Measurements from ENCODE around the gene TUBA4B. TPM values are rescaled to one million over a fixed set of nuclear protein-coding genes. Genes with fewer than 3 reads are reported as not detected.

TUBA4B gene
- total RNA-seq, 1 experiment from 2014 or later: not detected

- WGBS (ENCODE audit: extremely low coverage, insufficient read length, low lambda C conversion rate): no CpG with 5 or more reads among the region's 45 CpGs
Measured at GRCh38 chr2:219308142-219309101, 55.4 kb downstream of the TUBA4B start.

More at GRCh38 chr2:219308142-219309101, 55.4 kb downstream of the TUBA4B start:
- no peak overlapping the region for H2BK120ac ChIP-seq (ENCODE audit: low read depth, low read length, poor library complexity, severe bottlenecking)
- H2BK15ac ChIP-seq (ENCODE audit: low read depth, low read length): no peak overlapping the region
- TF ChIP-seq CTCF (conservative IDR thresholded peaks at IDR 0.05): no peak
- Mint-ChIP-seq H3K4me1 (peaks cover 26 to 28% of the 10 kb centered on the region in 2 experiments), H3K9me3 (no peaks in the 10 kb centered on the region; a peak in 2 of 5 replicates), H3K4me3 (peak overlapping the region; percentile 72 to 88), H3K36me3 (ENCODE audit: insufficient read depth in 1 of 3, low read depth in 3 of 3) (peaks cover 0 to 3% (median 0%) of the 10 kb centered on the region in 3 experiments; a peak in 1 of 7 replicates), H3K27me3 (ENCODE audit: low read depth) (peaks cover 52% of the 10 kb centered on the region), H3K27ac (0 out of 7 replicates have a peak overlapping the region, but pooled peaks of 1 of the 3 experiments have one; percentile 64)
- H3K18ac ChIP-seq (ENCODE audit: insufficient read length, low read depth, low read length): no peak overlapping the region
- H2BK20ac ChIP-seq (ENCODE audit: low read depth, low read length, poor library complexity, severe bottlenecking): no peak overlapping the region
- no peak overlapping the region for H3K27ac ChIP-seq (ENCODE audit: insufficient read length, low read depth, low read length)
- no peaks in the 10 kb centered on the region; the same call in 1 of the 2 replicates for H3K4me1 ChIP-seq (ENCODE audit: insufficient read depth, low read length)
- H3K23ac ChIP-seq (ENCODE audit: insufficient read length, low read depth, low read length): no peak overlapping the region
- no peaks in the 10 kb centered on the region for H3K9me3 ChIP-seq (ENCODE audit: control insufficient read depth, low read depth, low read length)
- H3K79me1 ChIP-seq (ENCODE audit: insufficient read depth, low read depth, low read length, poor library complexity, severe bottlenecking): no peaks in the 10 kb centered on the region
- H3K79me2 ChIP-seq (ENCODE audit: insufficient read depth, low read length): no peaks in the 10 kb centered on the region
- H4K8ac ChIP-seq (replicated peaks; ENCODE audit: insufficient read length, low read depth, low read length): no peak overlapping the region
- H2AFZ ChIP-seq (ENCODE audit: low read length): no peak overlapping the region
- no peak overlapping the region for H2BK12ac ChIP-seq (ENCODE audit: insufficient read length, low read depth, low read length)
- H3K4ac ChIP-seq (ENCODE audit: low read depth, low read length): no peak overlapping the region
- H2AK5ac ChIP-seq (ENCODE audit: insufficient read length, low read length): no peak overlapping the region
- H2BK5ac ChIP-seq (ENCODE audit: insufficient read length, low read length): no peak overlapping the region
- peak; percentile 85 for DNase-seq
- H3K56ac ChIP-seq (ENCODE audit: insufficient read length, low read depth, low read length): no peak overlapping the region
- H3K14ac ChIP-seq (ENCODE audit: insufficient read depth, low read length): no peak overlapping the region
- peaks cover 11% of the 10 kb centered on the region for H3K23me2 ChIP-seq (ENCODE audit: insufficient read length, low read depth, low read length, poor library complexity, severe bottlenecking)
- H4K20me1 ChIP-seq (ENCODE audit: control insufficient read depth, insufficient read depth, insufficient read length): no peaks in the 10 kb centered on the region
- H3K4me2 ChIP-seq (ENCODE audit: insufficient read depth, insufficient read length, low read length): peak overlapping the region; percentile 96
- no peaks in the 10 kb centered on the region for H3K27me3 ChIP-seq (ENCODE audit: insufficient read depth, low read length)
- H4K5ac ChIP-seq (ENCODE audit: insufficient read length, low read depth, low read length): no peak overlapping the region
- no peak overlapping the region for H3T11ph ChIP-seq (ENCODE audit: low read length)
- no peak overlapping the region for H3K9ac ChIP-seq (ENCODE audit: extremely low read depth, insufficient read length, low read length)
- H4K91ac ChIP-seq (ENCODE audit: insufficient read length, low read depth, low read length): no peak overlapping the region
